GM12891 (cell line): ENCODE results near the gene FKBP15.

Experiments
- POLR2AphosphoS5 ChIP-seq: IDR thresholded peaks from 2 replicates; pipeline ENCODE4 v1.6.1; 2011; ENCODE audit warnings: low read depth, low read length, control low read depth
- SPI1 ChIP-seq: IDR thresholded peaks from 2 replicates; pipeline ENCODE4 v1.6.1; 2011; ENCODE audit warnings: low read depth, low read length, control low read depth
- TAF1 ChIP-seq: IDR thresholded peaks from 2 replicates; pipeline ENCODE4 v1.6.1; 2011; ENCODE audit warnings: low read depth, low read length, control low read depth

DNA sequence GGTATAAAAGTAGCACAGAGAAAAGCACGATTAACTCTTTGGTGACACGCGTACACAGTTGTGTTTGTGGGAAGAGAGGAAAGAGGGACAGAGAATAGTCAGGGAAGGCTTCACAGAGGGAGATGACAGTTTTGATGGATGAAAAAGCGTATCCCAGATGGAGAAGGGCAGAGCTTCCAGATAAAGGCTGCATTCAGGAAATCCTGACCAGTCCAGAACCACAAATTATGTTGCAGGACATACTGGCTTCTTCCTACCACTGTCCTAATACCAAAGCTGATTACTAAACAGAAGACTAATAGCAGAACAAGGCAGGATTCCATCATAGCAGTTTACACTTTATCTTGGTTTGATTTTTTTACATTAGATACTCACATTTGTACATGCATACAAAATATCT lies 35.8 kb downstream of the FKBP15 start:
- TF ChIP-seq POLR2AphosphoS5, result no peak
- TF ChIP-seq TAF1, result no peak
- TF ChIP-seq SPI1, result no peak
